A204.1 (cell line): ENCODE measurements around the gene EDNRA.
"Not testable (repeated sequence)": the region's sequence is repeated elsewhere in the genome, so short reads cannot be mapped to it uniquely, and the experiment has no call there.

Experiments
- FAIRE-seq: peaks from 2 replicates; lab custom pipeline; 2012; peaks lifted over from hg19 to GRCh38; lab: Jason Lieb, UNC

The EDNRA gene

GRCh38 chr4:147480891-147481576 lies at the start of gene EDNRA:
TSS of gene EDNRA (plus strand) at chr4:147481097. CDS start at chr4:147485682, 4,585 bp downstream.
- FAIRE-seq, result no peak

GRCh38 chr4:147434370-147434769 lies 46.5 kb upstream of the EDNRA start:
- FAIRE-seq, result not testable (repeated sequence)

- no peak for FAIRE-seq
These were observed 40.5 kb upstream of the EDNRA start for GRCh38 chr4:147440442-147440841.

GRCh38 chr4:147447786-147448185 lies 33.1 kb upstream of the EDNRA start:
- no peak for FAIRE-seq

- FAIRE-seq, result no peak
These were observed 27.2 kb upstream of the EDNRA start for GRCh38 chr4:147453561-147454141.

GRCh38 chr4:147456706-147457105 lies 24.2 kb upstream of the EDNRA start:
- FAIRE-seq, result no peak

- FAIRE-seq, result no peak
These were observed 19.7 kb upstream of the EDNRA start for GRCh38 chr4:147461161-147461560.

- FAIRE-seq, result no peak
These were observed 17.8 kb upstream of the EDNRA start for GRCh38 chr4:147463065-147463464.

GRCh38 chr4:147465461-147465860 lies 15.4 kb upstream of the EDNRA start:
- FAIRE-seq, result no peak

- no peak for FAIRE-seq
These were observed 3.5 kb upstream of the EDNRA start for GRCh38 chr4:147477439-147477838.

GRCh38 chr4:147479376-147479775 lies 1.5 kb upstream of the EDNRA start:
- FAIRE-seq, result no peak

- no peak for FAIRE-seq
These were observed 1.1 kb upstream of the EDNRA start for GRCh38 chr4:147479786-147480185.

GRCh38 chr4:147480502-147480890 lies 401 bp upstream of the EDNRA start:
- FAIRE-seq, result no peak

- no peak for FAIRE-seq
These were observed 746 bp downstream of the EDNRA start for GRCh38 chr4:147481577-147482109.

GRCh38 chr4:147482281-147482680 lies 1.4 kb downstream of the EDNRA start:
- no peak for FAIRE-seq

GRCh38 chr4:147485167-147485566 lies 4.3 kb downstream of the EDNRA start:
- FAIRE-seq, result no peak

- FAIRE-seq, result no peak
These were observed 6.7 kb downstream of the EDNRA start for GRCh38 chr4:147487616-147488015.

- FAIRE-seq, result no peak
These were observed 7.7 kb downstream of the EDNRA start for GRCh38 chr4:147488556-147488955.

GRCh38 chr4:147491086-147491485 lies 10.2 kb downstream of the EDNRA start:
- no peak for FAIRE-seq

- no peak for FAIRE-seq
These were observed 11.4 kb downstream of the EDNRA start for GRCh38 chr4:147492306-147492705.

- FAIRE-seq, result no peak
These were observed 11.9 kb downstream of the EDNRA start for GRCh38 chr4:147492761-147493160.

- FAIRE-seq, result no peak
These were observed 12.4 kb downstream of the EDNRA start for GRCh38 chr4:147493307-147493706.

GRCh38 chr4:147494301-147494700 lies 13.4 kb downstream of the EDNRA start:
- no peak for FAIRE-seq

- no peak for FAIRE-seq
These were observed 15.6 kb downstream of the EDNRA start for GRCh38 chr4:147496500-147496899.
